ENCODE results near the gene BLOC1S4. TPM values are rescaled to one million over a fixed set of nuclear protein-coding genes. Genes with fewer than 3 reads are reported as not detected.
A peak's percentile ranks its signal among the peaks of the same experiment; 100 is the strongest.

The BLOC1S4 gene
- total RNA-seq, 1 donor from 2014 or later, result 10.7 TPM

DNA sequence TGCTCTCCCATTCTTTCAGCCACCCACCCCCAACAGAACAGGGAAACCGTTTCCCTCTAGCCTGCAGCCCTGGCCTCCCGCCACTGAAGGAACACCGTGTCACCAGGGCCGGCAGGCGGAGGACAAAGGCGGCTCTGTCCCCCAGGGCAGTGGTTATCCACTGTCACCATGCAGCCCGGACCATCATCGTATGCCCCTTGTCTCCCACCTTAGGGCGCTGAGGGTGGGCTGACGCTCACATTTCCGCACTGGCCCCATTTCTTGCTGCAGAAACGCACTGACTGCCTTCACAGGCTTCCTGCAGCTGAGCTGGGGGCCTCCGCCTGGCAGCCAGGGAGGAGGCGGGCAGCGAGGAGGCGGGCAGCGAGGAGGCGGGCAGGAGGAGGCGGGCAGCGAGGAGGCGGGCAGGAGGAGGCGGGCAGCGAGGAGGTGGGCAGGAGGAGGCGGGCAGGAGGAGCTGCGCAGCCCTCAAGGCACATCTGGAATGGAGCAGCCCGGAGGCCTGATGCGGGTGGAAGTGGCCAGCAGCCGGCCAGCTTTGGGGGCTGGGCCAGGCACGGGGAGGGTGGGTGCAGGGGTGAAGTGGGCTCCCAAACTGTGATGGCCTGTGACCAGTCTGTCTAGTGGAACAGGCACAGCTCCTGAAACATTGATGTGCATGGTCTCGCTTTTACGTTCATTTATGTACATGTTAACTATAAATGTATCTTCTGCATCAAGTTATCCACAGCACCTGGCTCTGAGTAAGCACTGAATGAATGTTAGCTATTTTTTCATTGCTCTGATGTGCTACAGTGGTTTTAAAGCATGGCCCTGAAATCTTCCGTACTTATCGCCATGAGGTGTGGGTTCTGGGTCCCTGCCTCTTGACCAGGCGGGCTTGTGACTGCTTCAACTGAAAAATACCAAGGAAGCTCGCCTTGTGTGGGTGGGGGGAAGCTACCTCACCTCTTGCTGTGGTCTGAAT is 46.0 kb downstream of the BLOC1S4 start:
- Histone ChIP-seq H3K36me3 (no peaks in the 10 kb centered on the region), H3K4me1 (no peaks in the 10 kb centered on the region), H3K27ac (no peak overlapping the region), H3K9me3 (no peaks in the 10 kb centered on the region), H3K4me3 (no peak overlapping the region), H3K27me3 (no peaks in the 10 kb centered on the region)
- intact Hi-C loops (cut with DNase I), result no loop called here
- DNase-seq, result peak; percentile 53
- no peak for ATAC-seq
- TF ChIP-seq, protein P1, sequence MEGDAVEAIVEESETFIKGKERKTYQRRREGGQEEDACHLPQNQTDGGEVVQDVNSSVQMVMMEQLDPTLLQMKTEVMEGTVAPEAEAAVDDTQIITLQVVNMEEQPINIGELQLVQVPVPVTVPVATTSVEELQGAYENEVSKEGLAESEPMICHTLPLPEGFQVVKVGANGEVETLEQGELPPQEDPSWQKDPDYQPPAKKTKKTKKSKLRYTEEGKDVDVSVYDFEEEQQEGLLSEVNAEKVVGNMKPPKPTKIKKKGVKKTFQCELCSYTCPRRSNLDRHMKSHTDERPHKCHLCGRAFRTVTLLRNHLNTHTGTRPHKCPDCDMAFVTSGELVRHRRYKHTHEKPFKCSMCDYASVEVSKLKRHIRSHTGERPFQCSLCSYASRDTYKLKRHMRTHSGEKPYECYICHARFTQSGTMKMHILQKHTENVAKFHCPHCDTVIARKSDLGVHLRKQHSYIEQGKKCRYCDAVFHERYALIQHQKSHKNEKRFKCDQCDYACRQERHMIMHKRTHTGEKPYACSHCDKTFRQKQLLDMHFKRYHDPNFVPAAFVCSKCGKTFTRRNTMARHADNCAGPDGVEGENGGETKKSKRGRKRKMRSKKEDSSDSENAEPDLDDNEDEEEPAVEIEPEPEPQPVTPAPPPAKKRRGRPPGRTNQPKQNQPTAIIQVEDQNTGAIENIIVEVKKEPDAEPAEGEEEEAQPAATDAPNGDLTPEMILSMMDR (IDR thresholded peaks at IDR 0.05), result no peak

DNA sequence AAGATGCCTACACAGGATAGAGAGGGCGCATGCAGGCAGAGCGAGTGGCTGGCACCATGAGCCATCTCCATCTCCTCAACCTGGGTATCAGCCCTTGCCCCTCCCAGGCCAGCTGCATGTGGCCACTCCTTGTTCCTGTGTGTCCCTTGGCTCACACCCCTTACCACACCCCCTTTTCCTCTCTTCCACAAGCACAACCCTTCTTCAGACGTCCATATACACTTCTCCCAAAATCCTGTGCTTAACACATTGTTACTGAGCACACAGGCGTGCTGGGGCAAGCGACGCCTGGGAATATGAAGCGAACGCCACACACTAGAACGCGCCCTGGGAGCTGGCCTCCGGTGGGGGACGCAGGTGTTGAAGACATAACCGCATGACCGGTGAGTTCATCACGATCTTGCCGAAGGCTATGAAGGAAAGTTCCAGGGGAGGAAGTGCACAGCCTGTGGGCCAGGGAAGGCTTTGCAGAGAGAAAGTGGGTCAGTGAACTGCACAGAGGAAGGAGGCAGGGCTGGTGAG is 47.4 kb downstream of the BLOC1S4 start:
- Histone ChIP-seq H3K27ac (no peak overlapping the region), H3K4me3 (no peak overlapping the region), H3K27me3 (no peaks in the 10 kb centered on the region), H3K9me3 (no peaks in the 10 kb centered on the region), H3K4me1 (no peaks in the 10 kb centered on the region), H3K36me3 (no peaks in the 10 kb centered on the region)
- TF ChIP-seq, protein P1 (IDR thresholded peaks at IDR 0.05), result no peak
- DNase-seq (peak; percentile 55), ATAC-seq (peak; percentile 26)
- intact Hi-C loops (cut with DNase I), result no loop called here

- ATAC-seq (no peak), DNase-seq (no peak)
- H3K27me3 ChIP-seq, result no peaks in the 10 kb centered on the region
- no peak overlapping the region for H3K4me3 ChIP-seq
- peaks cover 3% of the 10 kb centered on the region for H3K4me1 ChIP-seq
- no peaks in the 10 kb centered on the region for H3K36me3 ChIP-seq
- intact Hi-C loops (cut with DNase I), result no loop called here
- H3K9me3 ChIP-seq, result no peaks in the 10 kb centered on the region
- TF ChIP-seq, protein P1 (IDR thresholded peaks at IDR 0.05), result no peak
- no peak overlapping the region for H3K27ac ChIP-seq
These were observed 49.1 kb downstream of the BLOC1S4 start for GRCh38 chr4:6764976-6765620.

- no peak for ATAC-seq
These were observed 49.7 kb downstream of the BLOC1S4 start for GRCh38 chr4:6765703-6766102.

More at GRCh38 chr4:6765703-6766102, 49.7 kb downstream of the BLOC1S4 start:
- TF ChIP-seq, protein P1 (IDR thresholded peaks at IDR 0.05), result no peak
- H3K4me3 ChIP-seq, result no peak overlapping the region
- intact Hi-C loops (cut with DNase I), result no loop called here
- no peak overlapping the region for H3K27ac ChIP-seq
- peaks cover 3% of the 10 kb centered on the region for H3K4me1 ChIP-seq
- no peak for DNase-seq
- no peaks in the 10 kb centered on the region for H3K27me3 ChIP-seq
- H3K36me3 ChIP-seq, result no peaks in the 10 kb centered on the region
- H3K9me3 ChIP-seq, result no peaks in the 10 kb centered on the region

Other genes starting within 250 kb of the BLOC1S4 start
- gene PPP2R2C, start 243.6 kb upstream of the BLOC1S4 start, total RNA-seq, result 0.09 TPM
- gene MAN2B2, start 141.0 kb upstream of the BLOC1S4 start, total RNA-seq, result 39.6 TPM
- gene MRFAP1, start 75.5 kb upstream of the BLOC1S4 start, total RNA-seq, result 235 TPM
- gene S100P, start 22.3 kb upstream of the BLOC1S4 start, total RNA-seq, result 3.6 TPM
- 46.6 TPM for gene MRFAP1L1, start 6.3 kb upstream of the BLOC1S4 start, total RNA-seq
- 30.9 TPM for gene KIAA0232, start 66.6 kb downstream of the BLOC1S4 start, total RNA-seq
- 51.8 TPM for gene TBC1D14, start 193.7 kb downstream of the BLOC1S4 start, total RNA-seq

Measured in upper lobe of right lung (tissue), 1 donor.